ENCODE results near the gene INPP5E.
"Not testable (repeated sequence)": the region's sequence is repeated elsewhere in the genome, so short reads cannot be mapped to it uniquely, and the experiment has no call there.

INPP5E gene

DNA sequence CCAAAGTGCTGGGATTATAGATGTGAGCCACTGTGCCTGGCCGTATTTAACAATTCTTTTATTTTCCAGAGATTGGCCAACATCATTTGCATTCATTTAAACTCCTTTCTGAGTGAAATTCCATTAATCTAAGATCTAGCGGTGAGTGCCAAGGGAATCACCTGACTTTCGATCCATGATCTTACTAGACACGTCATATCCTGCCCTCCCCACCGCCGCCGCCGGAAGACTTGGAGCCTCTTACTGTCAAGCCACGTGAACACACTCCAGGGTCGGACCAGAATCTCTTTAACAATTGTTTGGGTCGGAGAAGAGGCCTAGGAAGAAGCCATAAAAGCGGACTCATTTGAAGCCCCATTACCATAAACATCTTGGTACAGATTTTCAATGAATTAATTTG is 12.9 kb downstream of the INPP5E start:
- TF ChIP-seq, protein P1, sequence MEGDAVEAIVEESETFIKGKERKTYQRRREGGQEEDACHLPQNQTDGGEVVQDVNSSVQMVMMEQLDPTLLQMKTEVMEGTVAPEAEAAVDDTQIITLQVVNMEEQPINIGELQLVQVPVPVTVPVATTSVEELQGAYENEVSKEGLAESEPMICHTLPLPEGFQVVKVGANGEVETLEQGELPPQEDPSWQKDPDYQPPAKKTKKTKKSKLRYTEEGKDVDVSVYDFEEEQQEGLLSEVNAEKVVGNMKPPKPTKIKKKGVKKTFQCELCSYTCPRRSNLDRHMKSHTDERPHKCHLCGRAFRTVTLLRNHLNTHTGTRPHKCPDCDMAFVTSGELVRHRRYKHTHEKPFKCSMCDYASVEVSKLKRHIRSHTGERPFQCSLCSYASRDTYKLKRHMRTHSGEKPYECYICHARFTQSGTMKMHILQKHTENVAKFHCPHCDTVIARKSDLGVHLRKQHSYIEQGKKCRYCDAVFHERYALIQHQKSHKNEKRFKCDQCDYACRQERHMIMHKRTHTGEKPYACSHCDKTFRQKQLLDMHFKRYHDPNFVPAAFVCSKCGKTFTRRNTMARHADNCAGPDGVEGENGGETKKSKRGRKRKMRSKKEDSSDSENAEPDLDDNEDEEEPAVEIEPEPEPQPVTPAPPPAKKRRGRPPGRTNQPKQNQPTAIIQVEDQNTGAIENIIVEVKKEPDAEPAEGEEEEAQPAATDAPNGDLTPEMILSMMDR (IDR thresholded peaks at IDR 0.05; ENCODE audit: low read length, missing control alignments), result no peak

DNA sequence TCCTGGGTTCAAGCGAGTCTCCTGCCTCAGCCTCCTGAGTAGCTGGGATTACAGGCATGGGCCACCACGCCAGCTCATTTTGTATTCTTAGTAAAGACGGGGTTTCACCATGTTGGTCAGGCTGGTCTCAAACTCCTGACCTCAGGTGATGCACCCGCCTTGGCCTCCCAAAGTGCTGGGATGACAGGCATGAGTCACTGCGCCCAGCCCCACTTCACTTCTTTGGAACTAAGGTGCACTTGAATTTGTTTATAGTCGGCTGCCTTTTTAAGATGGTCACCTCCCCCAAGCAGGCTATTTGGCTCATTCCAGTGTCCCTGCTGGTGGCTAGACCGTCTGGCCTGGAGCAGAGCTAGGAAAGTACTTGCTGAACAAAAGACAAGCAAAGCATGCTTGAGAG is 14.3 kb downstream of the INPP5E start:
- not testable (repeated sequence) for DNase-seq (ENCODE audit: low read depth); H3K4me3 ChIP-seq (replicated peaks; ENCODE audit: low read depth, low read length)

More for the DNA sequence above, 12.9 kb downstream of the INPP5E start:
- no peak overlapping the region for H3K4me3 ChIP-seq (replicated peaks; ENCODE audit: low read depth, low read length)
- DNase-seq (ENCODE audit: low read depth), result no peak

DNA sequence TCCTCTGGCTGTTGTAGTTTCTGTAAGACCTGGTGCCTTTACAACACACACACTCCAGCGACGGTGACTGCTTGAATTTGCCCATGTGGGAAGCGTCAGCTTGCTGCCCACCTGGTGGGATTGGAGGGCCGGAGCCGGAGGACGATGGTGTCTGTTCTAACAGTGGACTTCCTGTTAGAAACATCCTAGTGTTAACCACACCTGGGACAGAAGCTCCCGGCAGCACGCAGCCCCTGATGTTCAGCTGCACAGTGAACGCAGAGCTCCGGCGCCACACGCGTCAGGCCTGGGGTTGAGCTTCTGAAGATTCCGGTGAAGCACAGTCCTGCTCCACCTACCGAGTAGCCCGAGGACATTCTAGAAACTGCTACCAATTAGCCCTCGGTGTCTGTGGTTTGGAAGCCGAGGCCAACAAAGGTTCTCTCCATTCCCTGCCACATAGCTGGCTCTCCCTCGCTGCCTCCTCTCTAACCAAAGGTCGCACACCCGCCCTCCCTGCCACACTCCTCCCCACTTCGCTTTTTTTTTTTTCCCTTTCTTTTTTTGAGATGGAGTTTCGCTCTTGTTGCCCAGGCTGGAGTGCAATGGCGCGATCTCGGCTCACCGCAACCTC is 14.8 kb downstream of the INPP5E start:
- DNase-seq (ENCODE audit: low read depth), result no peak
- no peak overlapping the region for H3K4me3 ChIP-seq (replicated peaks; ENCODE audit: low read depth, low read length)
- TF ChIP-seq, protein P1 (IDR thresholded peaks at IDR 0.05; ENCODE audit: low read length, missing control alignments), result no peak

DNA sequence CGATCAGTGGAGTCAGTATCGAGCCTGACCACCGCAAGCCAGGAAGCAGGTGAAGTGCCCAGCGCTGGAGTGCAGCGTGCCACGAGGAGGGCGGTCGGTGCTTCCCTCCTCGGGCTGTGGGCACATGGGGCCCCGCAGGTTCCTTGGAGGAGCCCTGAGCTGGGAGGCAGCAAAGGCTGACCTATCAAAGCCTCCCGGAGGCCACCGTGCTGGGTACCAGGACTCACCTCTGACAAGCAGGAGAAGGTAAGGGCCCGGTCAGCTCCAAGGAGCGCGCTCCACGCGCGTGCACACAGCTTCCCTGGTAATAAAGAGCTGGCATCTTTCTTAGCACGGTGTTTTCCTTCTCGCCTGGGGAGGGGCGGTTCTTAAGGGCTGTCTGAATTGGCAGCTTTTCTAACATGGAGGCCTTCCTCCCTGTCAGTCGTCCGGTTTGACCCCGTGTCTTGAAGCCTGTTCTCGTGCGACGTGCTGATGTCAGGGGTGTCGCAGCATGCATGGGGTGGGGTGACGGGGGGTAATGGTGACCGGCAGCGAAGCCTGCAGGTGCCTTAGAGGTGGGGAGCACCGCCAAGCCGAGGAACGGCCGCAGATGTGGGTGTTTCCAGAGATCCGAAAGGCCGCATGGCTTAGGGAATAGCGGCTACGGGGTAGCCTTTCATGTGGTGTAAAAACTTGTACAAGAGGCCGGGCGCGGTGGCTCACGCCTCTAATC is 16.1 kb downstream of the INPP5E start:
- TF ChIP-seq, protein P1 (IDR thresholded peaks at IDR 0.05; ENCODE audit: low read length, missing control alignments), result no peak
- no peak for DNase-seq (ENCODE audit: low read depth)
- no peak overlapping the region for H3K4me3 ChIP-seq (replicated peaks; ENCODE audit: low read depth, low read length)

DNA sequence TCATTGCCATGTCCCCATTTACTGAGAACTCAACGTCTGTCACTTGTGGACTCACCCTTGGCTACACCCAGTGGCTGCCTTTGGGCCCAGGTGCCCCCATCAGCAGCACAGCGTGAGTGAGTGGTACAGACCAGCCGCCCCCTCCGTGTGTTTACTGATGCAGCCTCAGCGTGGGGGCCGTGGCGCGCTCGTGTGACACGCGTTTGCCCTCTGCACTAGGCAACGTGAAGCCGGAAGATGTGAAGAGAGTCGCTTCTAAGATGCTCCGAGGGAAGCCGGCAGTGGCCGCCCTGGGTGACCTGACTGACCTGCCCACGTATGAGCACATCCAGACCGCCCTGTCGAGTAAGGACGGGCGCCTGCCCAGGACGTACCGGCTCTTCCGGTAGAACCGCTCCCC is 16.8 kb downstream of the INPP5E start:
- DNase-seq (ENCODE audit: low read depth), result no peak
- no peak overlapping the region for H3K4me3 ChIP-seq (replicated peaks; ENCODE audit: low read depth, low read length)
- TF ChIP-seq, protein P1 (IDR thresholded peaks at IDR 0.05; ENCODE audit: low read length, missing control alignments), result no peak

DNA sequence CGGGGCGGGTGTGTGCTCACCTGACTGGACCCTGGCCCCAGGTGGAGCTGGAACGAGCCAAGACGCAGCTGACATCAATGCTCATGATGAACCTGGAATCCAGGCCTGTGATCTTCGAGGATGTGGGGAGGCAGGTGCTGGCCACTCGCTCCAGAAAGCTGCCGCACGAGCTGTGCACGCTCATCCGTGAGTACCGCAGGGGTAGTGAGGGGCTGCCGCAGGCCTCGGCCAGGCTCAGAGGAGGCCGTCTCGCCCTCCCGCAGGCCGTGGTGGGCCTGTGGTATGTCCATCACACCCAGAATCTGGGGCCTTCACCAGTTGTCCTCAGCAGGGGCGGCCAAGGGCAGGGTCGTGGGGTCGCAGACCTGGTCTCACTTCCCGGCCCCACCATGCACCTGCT is 17.9 kb downstream of the INPP5E start:
- no peak for DNase-seq (ENCODE audit: low read depth)
- no peak overlapping the region for H3K4me3 ChIP-seq (replicated peaks; ENCODE audit: low read depth, low read length)
- TF ChIP-seq, protein P1 (IDR thresholded peaks at IDR 0.05; ENCODE audit: low read length, missing control alignments), result no peak

DNA sequence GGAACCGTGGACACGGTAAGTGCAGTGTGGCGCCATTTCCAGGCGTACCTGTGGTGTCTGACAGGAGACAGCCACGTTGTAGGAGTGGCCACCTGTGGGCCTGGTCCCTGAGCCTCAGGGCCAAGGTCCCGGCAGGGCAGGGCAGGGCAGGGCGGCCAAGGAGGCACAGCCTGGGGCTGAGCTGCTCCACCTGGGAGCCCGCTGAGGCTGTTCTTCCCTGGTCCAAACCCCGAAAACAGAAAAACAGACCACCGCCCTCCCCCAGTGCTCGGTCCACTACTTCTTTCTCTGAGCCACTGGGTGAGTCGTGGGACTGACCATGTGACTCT is 20.6 kb downstream of the INPP5E start:
- TF ChIP-seq, protein P1 (IDR thresholded peaks at IDR 0.05; ENCODE audit: low read length, missing control alignments), result no peak
- no peak overlapping the region for H3K4me3 ChIP-seq (replicated peaks; ENCODE audit: low read depth, low read length)
- DNase-seq (ENCODE audit: low read depth), result no peak

Measured in fibroblast of pulmonary artery (primary cell).